ENCODE data around the gene DTX1. TPM values are rescaled to one million over a fixed set of nuclear protein-coding genes. Genes with fewer than 3 reads are reported as not detected.

The DTX1 gene
- total and polyA plus RNA-seq, 4 donors, result 1.3 to 4.9 (median 2.2) TPM

GRCh38 chr12:113144806-113145205, 88.3 kb downstream of the DTX1 start:
- 75 to 92% methylated on average over 5 of the region's 5 CpGs for WGBS, 2 donors

GRCh38 chr12:113145720-113146551, 89.4 kb downstream of the DTX1 start:
- Histone ChIP-seq H3K36me3 (ENCODE audit: control insufficient read depth in 4 of 4, insufficient read depth in 4 of 4, low read length in 4 of 4) (no peaks in the 10 kb centered on the region), H3K4me3 (no peak overlapping the region), H3K27ac (ENCODE audit: low read depth in 1 of 2, low read length in 1 of 2) (no peak overlapping the region), H3K9me3 (ENCODE audit: control insufficient read depth in 4 of 4, insufficient read depth in 3 of 4, low read length in 3 of 4) (peaks cover 0 to 3% (median 0%) of the 10 kb centered on the region in 4 donors), H3K9ac (ENCODE audit: insufficient read depth in 1 of 2, low read length in 2 of 2) (no peak overlapping the region), H3K27me3 (ENCODE audit: control insufficient read depth in 3 of 3, insufficient read depth in 3 of 3, low read length in 2 of 3) (peaks cover 0 to under 1% (median 0%) of the 10 kb centered on the region in 3 donors), H3K4me1 (ENCODE audit: control insufficient read depth in 5 of 5, insufficient read depth in 5 of 5, low read length in 5 of 5) (peaks cover 0 to 7% (median 0%) of the 10 kb centered on the region in 5 donors)
- no peak for ATAC-seq (ENCODE audit: insufficient read depth, low FRiP score)
- no peak for DNase-seq
- WGBS, 2 donors, result 71 to 82% methylated on average over 12 of the region's 12 CpGs
- no peak for TF ChIP-seq CTCF (IDR thresholded peaks at IDR 0.05; ENCODE audit: control extremely low read depth, extremely low read depth)

More at GRCh38 chr12:113144806-113145205, 88.3 kb downstream of the DTX1 start:
- no peak overlapping the region for H3K27ac ChIP-seq (ENCODE audit: low read depth in 1 of 2, low read length in 1 of 2)
- peaks cover 0 to 6% (median 0%) of the 10 kb centered on the region in 5 donors for H3K4me1 ChIP-seq (ENCODE audit: control insufficient read depth in 5 of 5, insufficient read depth in 5 of 5, low read length in 5 of 5)
- DNase-seq (no peak), ATAC-seq (ENCODE audit: insufficient read depth, low FRiP score) (no peak)
- H3K9ac ChIP-seq (ENCODE audit: insufficient read depth in 1 of 2, low read length in 2 of 2), result no peak overlapping the region
- H3K27me3 ChIP-seq (ENCODE audit: control insufficient read depth in 3 of 3, insufficient read depth in 3 of 3, low read length in 2 of 3), result no peaks in the 10 kb centered on the region
- H3K9me3 ChIP-seq (ENCODE audit: control insufficient read depth in 4 of 4, insufficient read depth in 3 of 4, low read length in 3 of 4), result peaks cover 0 to 3% (median 0%) of the 10 kb centered on the region in 4 donors
- H3K36me3 ChIP-seq (ENCODE audit: control insufficient read depth in 4 of 4, insufficient read depth in 4 of 4, low read length in 4 of 4), result no peaks in the 10 kb centered on the region
- H3K4me3 ChIP-seq, result no peak overlapping the region
- no peak for TF ChIP-seq CTCF (IDR thresholded peaks at IDR 0.05; ENCODE audit: control extremely low read depth, extremely low read depth)

- Histone ChIP-seq H3K27me3 (ENCODE audit: control insufficient read depth in 3 of 3, insufficient read depth in 3 of 3, low read length in 2 of 3) (peaks cover 0 to 6% (median 5%) of the 10 kb centered on the region in 3 donors), H3K9ac (ENCODE audit: insufficient read depth in 1 of 2, low read length in 2 of 2) (no peak overlapping the region), H3K36me3 (ENCODE audit: control insufficient read depth in 4 of 4, insufficient read depth in 4 of 4, low read length in 4 of 4) (no peaks in the 10 kb centered on the region), H3K9me3 (ENCODE audit: control insufficient read depth in 4 of 4, insufficient read depth in 3 of 4, low read length in 3 of 4) (peaks cover 0 to 3% (median 0%) of the 10 kb centered on the region in 4 donors), H3K4me1 (ENCODE audit: control insufficient read depth in 5 of 5, insufficient read depth in 5 of 5, low read length in 5 of 5) (peaks cover 0 to 7% (median 0%) of the 10 kb centered on the region in 5 donors), H3K27ac (ENCODE audit: low read depth in 1 of 2, low read length in 1 of 2) (no peak overlapping the region), H3K4me3 (no peak overlapping the region)
- no peak for DNase-seq
- no peak for TF ChIP-seq CTCF (IDR thresholded peaks at IDR 0.05; ENCODE audit: control extremely low read depth, extremely low read depth)
- 76 to 87% methylated on average over 2 of the region's 2 CpGs for WGBS, 2 donors
- no peak for ATAC-seq (ENCODE audit: insufficient read depth, low FRiP score)
Measured at GRCh38 chr12:113146999-113147398, 90.5 kb downstream of the DTX1 start.

Other genes with a start within 250 kb of the DTX1 start
- 10 to 100 TPM; 15.8 to 21.2 TPM for gene OAS1, start 149.8 kb upstream of the DTX1 start, total RNA-seq
- gene OAS1, start 149.8 kb upstream of the DTX1 start, polyA plus RNA-seq, result 10 to 100 TPM; 14.6 to 40.3 TPM
- gene OAS3, start 118.3 kb upstream of the DTX1 start, total RNA-seq, result 10 to 100 TPM; 13.9 to 31.9 TPM
- 10 to 100 TPM in 1 of 2 donors, 1 to 10 TPM in 1; 5.7 to 24.6 TPM for gene OAS3, start 118.3 kb upstream of the DTX1 start, polyA plus RNA-seq
- 10 to 100 TPM; 11.3 to 25.9 TPM for gene OAS2, start 78.2 kb upstream of the DTX1 start, total RNA-seq
- gene OAS2, start 78.2 kb upstream of the DTX1 start, polyA plus RNA-seq, result 10 to 100 TPM in 1 of 2 donors, 1 to 10 TPM in 1; 9.8 to 20.8 TPM
- gene RASAL1, start 79.0 kb downstream of the DTX1 start, total RNA-seq, result under 1 TPM; 0.58 to 0.65 TPM
- 1 to 10 TPM in 1 of 2 donors, under 1 TPM in 1; 0.09 to 1.8 TPM for gene RASAL1, start 79.0 kb downstream of the DTX1 start, polyA plus RNA-seq
- 10 to 100 TPM; 14.6 to 40.6 TPM for gene CFAP73, start 93.0 kb downstream of the DTX1 start, total RNA-seq
- 10 to 100 TPM; 10.4 to 14.6 TPM for gene CFAP73, start 93.0 kb downstream of the DTX1 start, polyA plus RNA-seq
- 10 to 100 TPM; 17.9 to 75.3 TPM for gene DDX54, start 128.7 kb downstream of the DTX1 start, total RNA-seq
- gene DDX54, start 128.7 kb downstream of the DTX1 start, polyA plus RNA-seq, result 10 to 100 TPM; 43.6 to 60.2 TPM
- gene RITA1, start 129.0 kb downstream of the DTX1 start, total RNA-seq, result 10 to 100 TPM in 1 of 2 donors, 1 to 10 TPM in 1; 9.1 to 19.7 TPM
- gene RITA1, start 129.0 kb downstream of the DTX1 start, polyA plus RNA-seq, result 10 to 100 TPM; 12.3 to 16.2 TPM
- gene TPCN1, start 164.7 kb downstream of the DTX1 start, total RNA-seq, result 10 to 100 TPM; 32.0 to 61.7 TPM
- gene TPCN1, start 164.7 kb downstream of the DTX1 start, polyA plus RNA-seq, result 10 to 100 TPM; 20.8 to 29.4 TPM

Data from lung (tissue), 12 donors.